HepG2 (cell line): ENCODE data around the gene EYA2. TPM values are rescaled to one million over a fixed set of nuclear protein-coding genes. Genes with fewer than 3 reads are reported as not detected.

ENCODE experiments used
- CBFB ChIP-seq: sonication (generic); formaldehyde crosslinking; IDR thresholded peaks from 2 replicates; pipeline ENCODE4 v1.4.0; 2020; ENCODE audit warnings: missing genetic modification reagents
- CBX2 ChIP-seq, 2 experiments: fragments of 200-600 bp in 1 of 2; sonication (generic); formaldehyde crosslinking in 1 of 2; IDR thresholded peaks; 2 replicates each; pipeline versions ENCODE4 v1.7.0 to v1.8.1; 2018 to 2022; ENCODE audit warnings: low read depth in 2 of 2, low read length in 1 of 2, mild to moderate bottlenecking in 1 of 2, missing genetic modification reagents in 1 of 2
- DMAP1 ChIP-seq: IDR thresholded peaks from 2 replicates; pipeline ENCODE4 v1.6.1; 2016
- ERF ChIP-seq: IDR thresholded peaks from 2 replicates; pipeline ENCODE4 v1.6.1; 2018; ENCODE audit warnings: missing biosample characterization, missing genetic modification reagents
- FOXJ3 ChIP-seq: sonication (generic); formaldehyde crosslinking; IDR thresholded peaks from 2 replicates; pipeline ENCODE4 v1.4.0; 2020; ENCODE audit warnings: missing genetic modification reagents, mild to moderate bottlenecking, borderline replicate concordance
- HIVEP1 ChIP-seq: sonication (generic); formaldehyde crosslinking; IDR thresholded peaks from 2 replicates; pipeline ENCODE4 v1.4.0; 2020; ENCODE audit warnings: mild to moderate bottlenecking, missing genetic modification reagents
- MED13 ChIP-seq: sonication (generic); formaldehyde crosslinking; IDR thresholded peaks from 2 replicates; pipeline ENCODE4 v1.5.0; 2020; ENCODE audit warnings: missing genetic modification reagents
- PAX8 ChIP-seq: sonication (generic); formaldehyde crosslinking; IDR thresholded peaks from 2 replicates; pipeline ENCODE4 v1.8.0; 2022; ENCODE audit warnings: mild to moderate bottlenecking, missing genetic modification reagents, borderline replicate concordance
- RBM22 ChIP-seq: fragments of 200-400 bp; formaldehyde crosslinking; optimal IDR thresholded peaks from 2 replicates; pipeline ENCODE3; 2017; ENCODE audit warnings: mild to moderate bottlenecking, low read length, moderate library complexity
- REL ChIP-seq: sonication (generic); formaldehyde crosslinking; conservative IDR thresholded peaks from 2 replicates; pipeline ENCODE4 v1.8.0; 2022; ENCODE audit warnings: mild to moderate bottlenecking, missing genetic modification reagents, moderate library complexity
- SMYD3 ChIP-seq: sonication (generic); formaldehyde crosslinking; IDR thresholded peaks from 2 replicates; pipeline ENCODE4 v1.8.1; 2023; ENCODE audit warnings: mild to moderate bottlenecking, missing genetic modification reagents
- STAG1 ChIP-seq: sonication (generic); formaldehyde crosslinking; IDR thresholded peaks from 2 replicates; pipeline ENCODE4 v1.4.0; 2020; ENCODE audit warnings: missing genetic modification reagents
- YEATS2 ChIP-seq: sonication (generic); formaldehyde crosslinking; IDR thresholded peaks from 2 replicates; pipeline ENCODE4 v1.4.0; 2020; ENCODE audit warnings: missing genetic modification reagents, borderline replicate concordance
- ZFP41 ChIP-seq: sonication (generic); formaldehyde crosslinking; IDR thresholded peaks from 2 replicates; pipeline ENCODE4 v1.4.0; 2020; ENCODE audit warnings: mild to moderate bottlenecking, missing genetic modification reagents, borderline replicate concordance
- ZNF24 ChIP-seq: fragments of 450-650 bp; IDR thresholded peaks from 2 replicates; pipeline ENCODE4 v1.6.1; 2017; ENCODE audit warnings: antibody characterized with exemption, mild to moderate bottlenecking
- ZNF598 ChIP-seq: sonication (generic); formaldehyde crosslinking; IDR thresholded peaks from 2 replicates; pipeline ENCODE4 v1.5.1; 2020; ENCODE audit warnings: mild to moderate bottlenecking, missing genetic modification reagents, borderline replicate concordance
- ZNF616 ChIP-seq: sonication (generic); formaldehyde crosslinking; IDR thresholded peaks from 2 replicates; pipeline ENCODE4 v1.5.0; 2020; ENCODE audit warnings: low read depth, mild to moderate bottlenecking, missing genetic modification reagents
- ZNF746 ChIP-seq: sonication (generic); formaldehyde crosslinking; IDR thresholded peaks from 2 replicates; pipeline ENCODE4 v1.8.0; 2022; ENCODE audit warnings: mild to moderate bottlenecking, missing genetic modification reagents
- ZNF761 ChIP-seq: sonication (generic); formaldehyde crosslinking; conservative IDR thresholded peaks from 2 replicates; pipeline ENCODE4 v1.4.0; 2020; ENCODE audit warnings: mild to moderate bottlenecking, missing genetic modification reagents
- polyA plus RNA-seq, 8 experiments: library from polyadenylated mRNA; depleted of rRNA in 3 of 8; stranded (reverse) in 7 of 8; unstranded in 1 of 8; fragments of >200 nt; fragmentation: Illumina TruSeq in 4 of 8; extraction: Trizol in 4 of 8; gene quantifications; 2 replicates each; pipeline versions ENCODE4 v1.2.1 to v1.2.3, GENCODE V29; 2011 to 2016; ENCODE audit warnings: low read depth in 4 of 8, missing spikeins in 1 of 8, mixed read lengths in 1 of 8; ENCODE audit not compliant: insufficient read depth in 1 of 8
- total RNA-seq, 5 experiments: library from RNA; depleted of rRNA; stranded (reverse); fragments of >200 nt; fragmentation: Illumina TruSeq; extraction: Trizol; gene quantifications; 2 replicates each; pipeline ENCODE4 v1.2.3, GENCODE V29; 2016; ENCODE audit warnings: low read depth in 1 of 5
- TF ChIP-seq, protein P1 (sequence below): sonication (generic); formaldehyde crosslinking; IDR thresholded peaks from 2 replicates; pipeline ENCODE4 v1.4.0; 2020; ENCODE audit warnings: missing genetic modification reagents
- TF ChIP-seq, protein P2 (sequence below): sonication (generic); formaldehyde crosslinking; IDR thresholded peaks from 2 replicates; pipeline ENCODE4 v1.8.0; 2022; ENCODE audit warnings: mild to moderate bottlenecking, missing genetic modification reagents, borderline replicate concordance
- TF ChIP-seq, protein P3 (sequence below): sonication (generic); formaldehyde crosslinking; IDR thresholded peaks from 2 replicates; pipeline ENCODE4 v1.5.0; 2020; ENCODE audit warnings: missing genetic modification reagents
- TF ChIP-seq, protein P4 (sequence below): IDR thresholded peaks from 2 replicates; pipeline ENCODE4 v1.6.1; 2016; ENCODE audit warnings: low read depth
- TF ChIP-seq, protein P5 (sequence below): sonication (generic); formaldehyde crosslinking; IDR thresholded peaks from 2 replicates; pipeline ENCODE4 v1.4.0; 2020; ENCODE audit warnings: missing genetic modification reagents
- TF ChIP-seq, protein P6 (sequence below): sonication (generic); formaldehyde crosslinking; IDR thresholded peaks from 2 replicates; pipeline ENCODE4 v1.4.0; 2020; ENCODE audit warnings: mild to moderate bottlenecking, missing genetic modification reagents

The EYA2 gene
- total and polyA plus RNA-seq, 2 of the 13 experiments (the other 11 are each of a cell fraction or from before 2014, with no cell fraction given): not detected

DNA sequence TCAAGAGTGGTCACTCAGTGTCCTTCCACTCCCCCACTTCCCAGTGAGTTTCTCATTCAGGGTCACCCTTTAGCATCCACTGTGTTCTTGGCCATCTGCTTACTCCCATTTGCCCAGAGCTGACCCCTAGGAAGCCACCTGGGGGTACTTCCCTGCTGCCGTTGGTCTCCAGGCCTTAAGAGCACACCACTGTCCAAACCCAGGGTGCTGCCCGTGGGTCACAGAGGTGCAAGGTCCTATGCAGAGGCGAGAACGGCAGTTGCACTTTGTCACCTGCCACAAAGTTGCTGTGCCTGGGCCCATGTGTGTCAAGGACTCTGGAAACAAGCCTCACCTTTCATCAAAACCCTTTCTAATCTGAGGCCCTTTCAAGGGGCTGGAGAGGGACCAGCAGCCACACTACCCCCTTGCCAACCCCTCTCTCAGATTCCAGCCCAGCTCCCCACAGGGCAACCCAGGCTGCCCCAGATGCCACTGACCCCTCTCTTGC, 270.8 kb downstream of the EYA2 start (continued):
- TF ChIP-seq ZNF24 (no peak), STAG1 (no peak), ERF (CRISPR knock-in tag) (no peak), MED13 (no peak), SMYD3 (no peak), CBFB (CRISPR knock-in tag) (no peak), DMAP1 (no peak), ZNF598 (CRISPR knock-in tag) (no peak), HIVEP1 (0 out of 2 replicates have a peak, but pooled peaks have one; percentile 21), YEATS2 (CRISPR knock-in tag) (no peak), FOXJ3 (CRISPR knock-in tag) (peak; percentile 48; the same call in 1 of the 2 replicates), ZFP41 (CRISPR knock-in tag) (no peak), REL (CRISPR knock-in tag) (no peak), ZNF616 (CRISPR knock-in tag) (no peak), RBM22 (no peak), ZNF761 (CRISPR knock-in tag) (0 out of 2 replicates have a peak, but pooled peaks have one; percentile 49), CBX2 (IDR thresholded peaks at IDR 0.05; ENCODE audit: low read depth, low read length) (no peak), CBX2 (CRISPR knock-in tag; IDR thresholded peaks at IDR 0.05; ENCODE audit: low read depth) (no peak), PAX8 (no peak), ZNF746 (CRISPR knock-in tag) (peak; percentile 66; the same call in 1 of the 2 replicates)
- TF ChIP-seq, protein P1, sequence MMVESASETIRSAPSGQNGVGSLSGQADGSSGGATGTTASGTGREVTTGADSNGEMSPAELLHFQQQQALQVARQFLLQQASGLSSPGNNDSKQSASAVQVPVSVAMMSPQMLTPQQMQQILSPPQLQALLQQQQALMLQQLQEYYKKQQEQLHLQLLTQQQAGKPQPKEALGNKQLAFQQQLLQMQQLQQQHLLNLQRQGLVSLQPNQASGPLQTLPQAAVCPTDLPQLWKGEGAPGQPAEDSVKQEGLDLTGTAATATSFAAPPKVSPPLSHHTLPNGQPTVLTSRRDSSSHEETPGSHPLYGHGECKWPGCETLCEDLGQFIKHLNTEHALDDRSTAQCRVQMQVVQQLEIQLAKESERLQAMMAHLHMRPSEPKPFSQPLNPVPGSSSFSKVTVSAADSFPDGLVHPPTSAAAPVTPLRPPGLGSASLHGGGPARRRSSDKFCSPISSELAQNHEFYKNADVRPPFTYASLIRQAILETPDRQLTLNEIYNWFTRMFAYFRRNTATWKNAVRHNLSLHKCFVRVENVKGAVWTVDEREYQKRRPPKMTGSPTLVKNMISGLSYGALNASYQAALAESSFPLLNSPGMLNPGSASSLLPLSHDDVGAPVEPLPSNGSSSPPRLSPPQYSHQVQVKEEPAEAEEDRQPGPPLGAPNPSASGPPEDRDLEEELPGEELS: peak; percentile 70
- TF ChIP-seq, protein P2, sequence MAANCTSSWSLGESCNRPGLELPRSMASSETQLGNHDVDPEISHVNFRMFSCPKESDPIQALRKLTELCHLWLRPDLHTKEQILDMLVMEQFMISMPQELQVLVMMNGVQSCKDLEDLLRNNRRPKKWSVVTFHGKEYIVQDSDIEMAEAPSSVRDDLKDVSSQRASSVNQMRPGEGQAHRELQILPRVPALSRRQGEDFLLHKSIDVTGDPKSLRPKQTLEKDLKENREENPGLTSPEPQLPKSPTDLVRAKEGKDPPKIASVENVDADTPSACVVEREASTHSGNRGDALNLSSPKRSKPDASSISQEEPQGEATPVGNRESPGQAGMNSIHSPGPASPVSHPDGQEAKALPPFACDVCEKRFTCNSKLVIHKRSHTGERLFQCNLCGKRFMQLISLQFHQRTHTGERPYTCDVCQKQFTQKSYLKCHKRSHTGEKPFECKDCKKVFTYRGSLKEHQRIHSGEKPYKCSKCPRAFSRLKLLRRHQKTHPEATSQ: no peak
- TF ChIP-seq, protein P3, sequence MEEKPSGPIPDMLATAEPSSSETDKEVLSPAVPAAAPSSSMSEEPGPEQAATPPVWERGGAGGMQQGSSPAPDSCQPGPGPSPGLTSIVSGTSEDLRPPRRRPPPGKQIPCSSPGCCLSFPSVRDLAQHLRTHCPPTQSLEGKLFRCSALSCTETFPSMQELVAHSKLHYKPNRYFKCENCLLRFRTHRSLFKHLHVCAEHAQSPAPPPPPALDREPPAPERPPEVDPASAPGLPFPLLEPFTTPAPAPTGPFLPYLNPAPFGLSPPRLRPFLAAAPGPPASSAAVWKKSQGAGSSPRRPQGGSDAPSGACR (CRISPR knock-in tag): no peak
- TF ChIP-seq, protein P4, sequence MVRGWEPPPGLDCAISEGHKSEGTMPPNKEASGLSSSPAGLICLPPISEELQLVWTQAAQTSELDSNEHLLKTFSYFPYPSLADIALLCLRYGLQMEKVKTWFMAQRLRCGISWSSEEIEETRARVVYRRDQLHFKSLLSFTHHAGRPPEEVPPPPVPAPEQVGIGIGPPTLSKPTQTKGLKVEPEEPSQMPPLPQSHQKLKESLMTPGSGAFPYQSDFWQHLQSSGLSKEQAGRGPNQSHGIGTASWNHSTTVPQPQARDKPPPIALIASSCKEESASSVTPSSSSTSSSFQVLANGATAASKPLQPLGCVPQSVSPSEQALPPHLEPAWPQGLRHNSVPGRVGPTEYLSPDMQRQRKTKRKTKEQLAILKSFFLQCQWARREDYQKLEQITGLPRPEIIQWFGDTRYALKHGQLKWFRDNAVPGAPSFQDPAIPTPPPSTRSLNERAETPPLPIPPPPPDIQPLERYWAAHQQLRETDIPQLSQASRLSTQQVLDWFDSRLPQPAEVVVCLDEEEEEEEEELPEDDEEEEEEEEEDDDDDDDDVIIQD: no peak
- TF ChIP-seq, protein P5, sequence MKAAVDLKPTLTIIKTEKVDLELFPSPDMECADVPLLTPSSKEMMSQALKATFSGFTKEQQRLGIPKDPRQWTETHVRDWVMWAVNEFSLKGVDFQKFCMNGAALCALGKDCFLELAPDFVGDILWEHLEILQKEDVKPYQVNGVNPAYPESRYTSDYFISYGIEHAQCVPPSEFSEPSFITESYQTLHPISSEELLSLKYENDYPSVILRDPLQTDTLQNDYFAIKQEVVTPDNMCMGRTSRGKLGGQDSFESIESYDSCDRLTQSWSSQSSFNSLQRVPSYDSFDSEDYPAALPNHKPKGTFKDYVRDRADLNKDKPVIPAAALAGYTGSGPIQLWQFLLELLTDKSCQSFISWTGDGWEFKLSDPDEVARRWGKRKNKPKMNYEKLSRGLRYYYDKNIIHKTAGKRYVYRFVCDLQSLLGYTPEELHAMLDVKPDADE (CRISPR knock-in tag): no peak
- TF ChIP-seq, protein P6, sequence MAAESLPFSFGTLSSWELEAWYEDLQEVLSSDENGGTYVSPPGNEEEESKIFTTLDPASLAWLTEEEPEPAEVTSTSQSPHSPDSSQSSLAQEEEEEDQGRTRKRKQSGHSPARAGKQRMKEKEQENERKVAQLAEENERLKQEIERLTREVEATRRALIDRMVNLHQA (CRISPR knock-in tag): no peak
